ENCODE results near the gene TPD52L2.

TPD52L2 gene

DNA sequence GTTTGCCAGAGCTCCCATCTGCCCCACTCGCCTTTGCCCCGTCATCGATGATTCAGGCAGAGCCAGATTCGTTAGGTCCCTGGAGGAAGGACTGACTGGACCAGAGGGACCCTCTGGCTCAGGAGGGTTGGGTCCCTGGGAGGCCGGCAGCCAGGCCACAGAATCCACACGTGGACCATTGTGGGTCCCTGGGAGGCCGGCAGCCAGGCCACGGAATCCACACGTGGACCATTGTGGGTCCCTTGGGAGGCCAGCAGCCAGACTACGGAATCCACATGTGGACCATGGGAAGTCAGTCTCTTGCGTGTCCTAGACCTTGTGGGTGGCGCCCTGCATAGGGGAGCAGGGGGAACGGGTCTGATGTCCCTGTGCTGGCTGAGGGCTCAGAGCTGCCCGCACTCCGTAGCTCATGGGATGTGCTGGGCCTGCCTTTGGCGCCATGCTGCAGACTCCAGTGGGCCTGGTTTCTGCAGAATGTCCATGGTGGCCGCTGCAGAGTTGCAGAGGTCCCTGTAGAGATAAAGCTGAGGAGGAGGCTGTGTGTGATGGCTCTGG is 67.6 kb downstream of the TPD52L2 start:
- DNase-seq (ENCODE audit: low spot score) = no peak

- DNase-seq (ENCODE audit: low spot score) = no peak
Observed at GRCh38 chr20:63933646-63934045, 68.6 kb downstream of the TPD52L2 start.

DNA sequence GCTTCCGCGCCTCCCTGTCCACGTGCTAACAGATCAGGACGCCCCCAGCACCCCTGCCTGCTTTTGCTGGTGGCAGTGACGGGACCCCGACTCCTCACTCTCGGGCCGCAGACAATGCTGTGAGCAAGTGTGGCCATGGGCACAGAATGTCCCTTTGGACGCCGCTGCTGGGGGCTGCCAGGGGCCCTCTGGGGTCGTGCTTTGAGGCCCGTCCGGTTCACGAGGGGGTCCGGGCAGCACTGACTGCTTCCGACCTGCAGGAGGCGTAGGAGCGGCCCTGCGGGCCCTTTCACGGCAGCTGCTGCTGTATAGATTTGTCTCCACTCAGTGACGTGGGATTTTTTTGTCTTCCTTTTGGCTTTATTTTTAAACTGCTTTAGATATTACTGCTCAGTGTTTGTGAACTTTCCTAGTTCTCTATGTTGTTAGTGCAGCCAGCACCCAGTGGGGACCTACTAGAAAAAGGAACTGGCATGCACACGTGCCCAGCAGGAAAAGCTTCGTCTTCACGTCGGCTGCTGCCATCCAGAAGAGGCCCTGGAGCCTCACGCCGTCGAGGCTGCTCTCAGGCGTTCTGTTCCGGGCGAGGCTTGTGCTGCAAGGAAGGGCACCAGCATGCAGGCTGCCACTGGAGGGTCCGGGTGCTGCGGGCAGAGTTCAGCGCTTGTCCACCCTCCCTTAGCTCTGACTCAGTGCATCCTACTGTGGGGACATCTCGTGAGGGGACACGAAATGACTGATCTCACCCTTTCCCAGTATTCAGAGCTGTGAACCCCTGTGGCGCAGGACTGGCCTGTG is 69.4 kb downstream of the TPD52L2 start:
- DNase-seq (ENCODE audit: low spot score) = no peak

DNA sequence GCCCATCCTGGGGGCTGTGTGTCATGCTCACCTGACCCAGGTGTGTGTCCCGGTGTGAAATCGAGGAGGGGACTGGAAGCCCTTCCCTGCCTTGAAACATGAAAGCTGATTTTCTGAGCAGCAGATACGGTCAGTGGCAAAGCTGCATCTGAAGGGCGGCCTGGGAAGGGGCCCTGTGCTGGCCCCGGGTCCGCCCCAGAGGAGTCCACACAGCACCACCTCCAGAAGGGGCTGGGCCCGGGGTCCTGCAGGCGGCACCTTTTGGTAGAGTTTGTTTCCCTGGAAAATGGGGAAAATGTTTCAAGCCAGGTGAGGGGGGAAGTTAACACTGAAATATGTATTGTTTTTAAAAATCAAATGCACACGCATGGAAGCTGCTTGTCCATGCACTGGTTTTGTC is 70.4 kb downstream of the TPD52L2 start:
- DNase-seq (ENCODE audit: low spot score) = no peak

DNA sequence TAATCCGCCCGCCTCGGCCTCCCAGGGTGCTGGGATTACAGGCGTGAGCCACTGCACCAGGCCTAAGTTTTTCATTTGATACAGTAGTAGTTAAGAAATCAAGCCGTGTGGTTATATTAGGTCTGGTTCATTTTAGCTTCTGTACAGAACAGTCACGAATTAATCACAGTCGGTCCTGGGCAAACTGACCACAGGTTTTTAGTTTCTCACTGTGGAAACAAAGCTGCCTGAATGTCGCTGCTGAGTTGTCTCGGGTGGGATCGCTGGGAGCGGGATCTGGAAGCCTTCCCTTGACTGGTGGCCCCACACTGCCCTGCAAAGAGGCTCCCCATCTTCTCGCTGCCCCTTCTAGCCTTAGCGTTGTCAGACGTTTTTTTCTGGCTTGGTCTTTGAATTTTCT is 72.5 kb downstream of the TPD52L2 start:
- DNase-seq (ENCODE audit: low spot score) = no peak

- no peak for DNase-seq (ENCODE audit: low spot score)
Observed at GRCh38 chr20:63939061-63939935, 74.2 kb downstream of the TPD52L2 start.

- DNase-seq (ENCODE audit: low spot score) = no peak
Observed at GRCh38 chr20:63940071-63940471, 75.0 kb downstream of the TPD52L2 start.

GRCh38 chr20:63940472-63941266 is 75.6 kb downstream of the TPD52L2 start:
- DNase-seq (ENCODE audit: low spot score) = no peak
